ENCODE measurements around the gene CBFA2T3. TPM values are rescaled to one million over a fixed set of nuclear protein-coding genes. Genes with fewer than 3 reads are reported as not detected.
A peak's percentile ranks its signal among the peaks of the same experiment; 100 is the strongest.

Gene CBFA2T3
- total RNA-seq, 1 experiment from 2014 or later = 2.9 TPM

GRCh38 chr16:88881007-88881615 lies 95.9 kb downstream of the CBFA2T3 start:
- no peaks in the 10 kb centered on the region for H3K4me1 ChIP-seq (ENCODE audit: insufficient read depth, low read length)
- TF ChIP-seq, protein P1, sequence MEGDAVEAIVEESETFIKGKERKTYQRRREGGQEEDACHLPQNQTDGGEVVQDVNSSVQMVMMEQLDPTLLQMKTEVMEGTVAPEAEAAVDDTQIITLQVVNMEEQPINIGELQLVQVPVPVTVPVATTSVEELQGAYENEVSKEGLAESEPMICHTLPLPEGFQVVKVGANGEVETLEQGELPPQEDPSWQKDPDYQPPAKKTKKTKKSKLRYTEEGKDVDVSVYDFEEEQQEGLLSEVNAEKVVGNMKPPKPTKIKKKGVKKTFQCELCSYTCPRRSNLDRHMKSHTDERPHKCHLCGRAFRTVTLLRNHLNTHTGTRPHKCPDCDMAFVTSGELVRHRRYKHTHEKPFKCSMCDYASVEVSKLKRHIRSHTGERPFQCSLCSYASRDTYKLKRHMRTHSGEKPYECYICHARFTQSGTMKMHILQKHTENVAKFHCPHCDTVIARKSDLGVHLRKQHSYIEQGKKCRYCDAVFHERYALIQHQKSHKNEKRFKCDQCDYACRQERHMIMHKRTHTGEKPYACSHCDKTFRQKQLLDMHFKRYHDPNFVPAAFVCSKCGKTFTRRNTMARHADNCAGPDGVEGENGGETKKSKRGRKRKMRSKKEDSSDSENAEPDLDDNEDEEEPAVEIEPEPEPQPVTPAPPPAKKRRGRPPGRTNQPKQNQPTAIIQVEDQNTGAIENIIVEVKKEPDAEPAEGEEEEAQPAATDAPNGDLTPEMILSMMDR (conservative IDR thresholded peaks at IDR 0.05) = no peak
- H3K18ac ChIP-seq (ENCODE audit: insufficient read length, low read depth, low read length) = no peak overlapping the region
- H3K9me3 ChIP-seq (ENCODE audit: control insufficient read depth, low read depth, low read length) = no peaks in the 10 kb centered on the region
- no peak for DNase-seq
- no peak overlapping the region for H3K9ac ChIP-seq (ENCODE audit: extremely low read depth, insufficient read length, low read length)
- H3K4me1 Mint-ChIP-seq = peaks cover 0 to 11% of the 10 kb centered on the region in 2 experiments; a peak in 1 of 4 replicates
- H4K8ac ChIP-seq (replicated peaks; ENCODE audit: insufficient read length, low read depth, low read length) = no peak overlapping the region
- no peaks in the 10 kb centered on the region for H3K27me3 ChIP-seq (ENCODE audit: insufficient read depth, low read length)
- H3K4ac ChIP-seq (ENCODE audit: low read depth, low read length) = no peak overlapping the region
- H4K5ac ChIP-seq (ENCODE audit: insufficient read length, low read depth, low read length) = no peak overlapping the region
- no peak overlapping the region; the same call in 1 of the 2 replicates for H2BK15ac ChIP-seq (ENCODE audit: low read depth, low read length)
- no peak overlapping the region for H3K4me3 Mint-ChIP-seq
- H2BK12ac ChIP-seq (ENCODE audit: insufficient read length, low read depth, low read length) = no peak overlapping the region
- H3K27ac Mint-ChIP-seq = no peak overlapping the region
- no peaks in the 10 kb centered on the region for H3K79me2 ChIP-seq (ENCODE audit: insufficient read depth, low read length)
- no peak overlapping the region for H3K4me2 ChIP-seq (ENCODE audit: insufficient read depth, insufficient read length, low read length)
- no peak overlapping the region for H3K27ac ChIP-seq (ENCODE audit: insufficient read length, low read depth, low read length)
- H3K23me2 ChIP-seq (ENCODE audit: insufficient read length, low read depth, low read length, poor library complexity, severe bottlenecking) = no peaks in the 10 kb centered on the region
- H3K9me3 Mint-ChIP-seq = no peaks in the 10 kb centered on the region
- no CpG with 5 or more reads among the region's 46 CpGs for WGBS (ENCODE audit: extremely low coverage, insufficient read length, low lambda C conversion rate)
- H2BK5ac ChIP-seq (ENCODE audit: insufficient read length, low read length) = no peak overlapping the region
- H2BK120ac ChIP-seq (ENCODE audit: low read depth, low read length, poor library complexity, severe bottlenecking) = no peak overlapping the region
- no peak overlapping the region for H2BK20ac ChIP-seq (ENCODE audit: low read depth, low read length, poor library complexity, severe bottlenecking)
- no peak overlapping the region for H3K56ac ChIP-seq (ENCODE audit: insufficient read length, low read depth, low read length)
- H3K23ac ChIP-seq (ENCODE audit: insufficient read length, low read depth, low read length) = no peak overlapping the region
- no peaks in the 10 kb centered on the region for H4K20me1 ChIP-seq (ENCODE audit: control insufficient read depth, insufficient read depth, insufficient read length)
- no peaks in the 10 kb centered on the region for H3K36me3 Mint-ChIP-seq (ENCODE audit: insufficient read depth in 1 of 3, low read depth in 3 of 3)
- H2AK5ac ChIP-seq (ENCODE audit: insufficient read length, low read length) = no peak overlapping the region
- no peaks in the 10 kb centered on the region for H3K27me3 Mint-ChIP-seq (ENCODE audit: low read depth)
- no peak overlapping the region for H3T11ph ChIP-seq (ENCODE audit: low read length)
- peak overlapping the region; percentile 16; the same call in 1 of the 2 replicates for H3K14ac ChIP-seq (ENCODE audit: insufficient read depth, low read length)
- no peak overlapping the region for H2AFZ ChIP-seq (ENCODE audit: low read length)
- H3K79me1 ChIP-seq (ENCODE audit: insufficient read depth, low read depth, low read length, poor library complexity, severe bottlenecking) = no peaks in the 10 kb centered on the region
- no peak overlapping the region for H4K91ac ChIP-seq (ENCODE audit: insufficient read length, low read depth, low read length)

All from H9 (cell line).